ENCODE data around the gene TBX3. TPM values are rescaled to one million over a fixed set of nuclear protein-coding genes. Genes with fewer than 3 reads are reported as not detected.

The TBX3 gene
- total RNA-seq, 6 donors from 2014 or later, result 29.5 to 107 (median 36.2) TPM

DNA sequence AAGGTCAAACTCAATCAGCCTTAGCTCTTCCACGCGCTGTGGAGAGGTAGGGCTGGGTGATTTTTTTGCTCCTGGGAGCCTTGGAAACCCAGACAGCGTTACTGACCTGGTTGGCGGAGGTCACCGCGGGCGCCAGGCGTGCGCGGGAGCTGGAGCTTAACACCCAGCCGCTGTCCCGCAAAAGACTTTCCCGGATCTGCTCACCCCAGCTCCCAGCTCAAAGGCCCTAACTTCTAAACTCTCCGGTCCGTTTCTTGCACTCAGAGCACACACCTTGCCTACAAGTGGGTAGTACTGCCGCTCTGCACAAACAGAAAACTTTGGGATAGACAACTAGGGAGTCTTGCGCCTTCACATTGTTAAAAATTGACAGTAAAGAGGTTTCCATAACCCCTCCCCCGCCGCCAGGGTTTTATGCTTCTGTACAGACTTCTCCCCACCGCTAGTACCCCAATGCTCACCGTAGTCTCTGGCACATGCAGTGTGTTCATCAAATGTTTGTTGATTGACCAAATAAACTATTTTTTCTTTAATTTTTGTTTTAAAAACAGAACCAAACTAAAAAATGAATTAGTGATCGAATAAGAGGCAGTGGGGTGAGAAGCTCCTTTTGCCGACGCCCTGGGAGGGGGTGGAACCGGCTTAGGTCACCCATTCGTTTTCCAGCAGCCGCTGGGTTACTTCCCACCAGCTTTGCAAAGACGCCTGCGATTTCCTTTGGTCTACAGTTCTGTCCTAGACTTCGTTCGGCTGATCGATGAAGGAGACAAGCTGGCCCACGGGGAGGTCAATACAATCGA is 12.7 kb upstream of the TBX3 start:
- Histone ChIP-seq H3K27me3 (peaks cover 0 to 38% (median 14%) of the 10 kb centered on the region in 4 donors), H3K4me3 (no peak overlapping the region), H3K27ac (no peak overlapping the region), H3K9me3 (no peaks in the 10 kb centered on the region), H3K4me1 (peaks cover 0 to 19% (median 0%) of the 10 kb centered on the region in 4 donors), H3K36me3 (no peaks in the 10 kb centered on the region)
- TF ChIP-seq EP300 (IDR thresholded peaks at IDR 0.05) (no peak), POLR2AphosphoS5 (IDR thresholded peaks at IDR 0.05) (no peak), POLR2A (IDR thresholded peaks at IDR 0.05) (no peak)
- TF ChIP-seq, protein P1, sequence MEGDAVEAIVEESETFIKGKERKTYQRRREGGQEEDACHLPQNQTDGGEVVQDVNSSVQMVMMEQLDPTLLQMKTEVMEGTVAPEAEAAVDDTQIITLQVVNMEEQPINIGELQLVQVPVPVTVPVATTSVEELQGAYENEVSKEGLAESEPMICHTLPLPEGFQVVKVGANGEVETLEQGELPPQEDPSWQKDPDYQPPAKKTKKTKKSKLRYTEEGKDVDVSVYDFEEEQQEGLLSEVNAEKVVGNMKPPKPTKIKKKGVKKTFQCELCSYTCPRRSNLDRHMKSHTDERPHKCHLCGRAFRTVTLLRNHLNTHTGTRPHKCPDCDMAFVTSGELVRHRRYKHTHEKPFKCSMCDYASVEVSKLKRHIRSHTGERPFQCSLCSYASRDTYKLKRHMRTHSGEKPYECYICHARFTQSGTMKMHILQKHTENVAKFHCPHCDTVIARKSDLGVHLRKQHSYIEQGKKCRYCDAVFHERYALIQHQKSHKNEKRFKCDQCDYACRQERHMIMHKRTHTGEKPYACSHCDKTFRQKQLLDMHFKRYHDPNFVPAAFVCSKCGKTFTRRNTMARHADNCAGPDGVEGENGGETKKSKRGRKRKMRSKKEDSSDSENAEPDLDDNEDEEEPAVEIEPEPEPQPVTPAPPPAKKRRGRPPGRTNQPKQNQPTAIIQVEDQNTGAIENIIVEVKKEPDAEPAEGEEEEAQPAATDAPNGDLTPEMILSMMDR (IDR thresholded peaks at IDR 0.05), result no peak
- 36 to 60% methylated on average over 34 of the region's 34 CpGs for WGBS, 2 donors
- no peak for DNase-seq
- ATAC-seq (ENCODE audit: low FRiP score in 2 of 2), result no peak

DNA sequence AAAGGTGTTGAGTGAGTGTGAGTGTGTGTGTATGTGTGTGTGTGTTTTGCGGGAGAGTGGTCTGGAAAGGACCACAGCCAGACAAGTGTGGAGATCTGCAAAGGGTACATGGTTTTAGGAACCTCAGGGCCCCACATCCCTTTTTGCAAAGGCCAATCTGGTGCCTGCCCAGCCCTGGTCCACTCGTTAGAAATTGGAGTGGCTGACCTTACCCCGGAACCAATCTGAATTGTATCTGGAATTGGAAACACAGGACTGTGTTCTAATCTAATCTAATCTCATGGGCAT is 11.3 kb upstream of the TBX3 start:
- H3K27ac ChIP-seq, result no peak overlapping the region
- DNase-seq (no peak), ATAC-seq (ENCODE audit: low FRiP score in 2 of 2) (no peak)
- TF ChIP-seq POLR2A (IDR thresholded peaks at IDR 0.05) (no peak), EP300 (IDR thresholded peaks at IDR 0.05) (no peak), POLR2AphosphoS5 (IDR thresholded peaks at IDR 0.05) (no peak)
- TF ChIP-seq, protein P1 (IDR thresholded peaks at IDR 0.05), result no peak
- no peak overlapping the region for H3K4me3 ChIP-seq
- H3K4me1 ChIP-seq, result peaks cover 0 to 19% (median 0%) of the 10 kb centered on the region in 4 donors
- no peaks in the 10 kb centered on the region for H3K9me3 ChIP-seq
- H3K27me3 ChIP-seq, result peaks cover 0 to 31% (median 11%) of the 10 kb centered on the region in 4 donors
- WGBS, 2 donors, result 44 to 52% methylated on average over 3 of the region's 3 CpGs
- H3K36me3 ChIP-seq, result no peaks in the 10 kb centered on the region

DNA sequence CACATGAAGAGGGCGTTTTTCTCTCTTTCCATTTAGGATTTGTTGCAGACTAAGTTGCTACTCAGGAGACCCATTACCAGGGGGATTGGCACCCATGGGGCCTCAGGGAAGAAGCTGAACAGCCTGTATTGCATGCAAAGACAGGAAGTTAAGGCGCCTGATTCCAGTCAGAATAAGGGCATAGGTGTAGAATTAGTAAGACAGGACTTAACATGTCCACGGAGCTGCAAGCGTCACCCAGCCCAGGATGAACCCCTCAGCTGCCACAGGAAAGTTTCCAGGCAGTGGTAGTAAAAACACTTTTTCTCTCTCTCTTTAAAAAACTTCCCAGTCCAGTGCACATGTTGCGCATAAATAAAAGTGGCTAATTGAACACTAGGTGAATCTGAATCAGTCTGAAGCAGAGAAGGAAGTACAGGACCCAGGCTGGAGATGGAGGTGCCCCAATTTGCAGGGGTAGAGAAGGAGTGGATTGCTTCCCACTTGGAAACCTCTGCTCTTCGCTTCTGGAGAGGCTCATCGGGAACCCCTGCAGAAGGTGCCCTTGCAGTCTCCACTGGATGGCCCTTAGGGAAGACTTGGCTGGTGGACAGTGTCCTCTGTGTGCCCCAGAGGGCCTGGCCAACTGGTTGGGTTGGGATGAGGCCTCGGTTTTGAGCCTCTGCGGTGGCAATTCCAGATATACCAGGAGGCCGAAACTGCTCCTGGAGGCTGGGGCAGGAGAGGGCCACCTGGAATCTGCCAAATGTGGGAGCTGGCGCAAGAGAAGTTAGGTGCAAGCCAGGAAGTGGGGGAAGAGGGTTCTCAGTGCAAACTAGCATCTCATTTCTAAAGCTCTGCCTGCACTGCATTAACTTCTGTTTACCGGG is 10.7 kb upstream of the TBX3 start:
- no peak overlapping the region for H3K27ac ChIP-seq
- H3K4me1 ChIP-seq, result peaks cover 0 to 19% (median 0%) of the 10 kb centered on the region in 4 donors
- no peak for TF ChIP-seq EP300 (IDR thresholded peaks at IDR 0.05)
- no peak for TF ChIP-seq POLR2A (IDR thresholded peaks at IDR 0.05)
- TF ChIP-seq, protein P1 (IDR thresholded peaks at IDR 0.05), result no peak
- no peak for TF ChIP-seq POLR2AphosphoS5 (IDR thresholded peaks at IDR 0.05)
- no peak overlapping the region for H3K4me3 ChIP-seq
- no peaks in the 10 kb centered on the region for H3K36me3 ChIP-seq
- DNase-seq (no peak), ATAC-seq (ENCODE audit: low FRiP score in 2 of 2) (no peak)
- peaks cover 0 to 28% (median 8%) of the 10 kb centered on the region in 4 donors for H3K27me3 ChIP-seq
- H3K9me3 ChIP-seq, result no peaks in the 10 kb centered on the region
- whole genome bisulfite sequencing, 2 donors, result 64 to 67% methylated on average over 12 of the region's 12 CpGs

DNA sequence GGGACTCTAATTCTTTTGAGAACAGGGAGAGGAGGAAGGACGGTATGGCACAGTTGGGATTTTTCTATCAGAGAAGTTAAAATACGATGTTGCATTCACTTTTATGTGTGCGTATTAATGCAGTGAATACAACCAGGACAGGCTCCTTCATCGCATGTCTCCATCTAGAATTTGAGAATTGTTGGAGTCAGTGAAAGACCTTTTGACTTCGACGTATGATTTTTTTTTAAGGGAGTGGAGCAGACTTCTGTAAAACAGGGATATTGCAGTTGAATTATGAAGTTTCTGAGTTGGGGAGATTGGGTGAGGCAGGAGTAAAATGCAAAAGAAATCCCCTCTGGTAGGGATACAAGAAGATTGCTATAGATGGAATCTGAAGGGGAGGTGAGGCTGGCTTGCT is 9.6 kb upstream of the TBX3 start:
- no peaks in the 10 kb centered on the region for H3K9me3 ChIP-seq
- DNase-seq (no peak), ATAC-seq (ENCODE audit: low FRiP score in 2 of 2) (no peak)
- H3K27me3 ChIP-seq, result peaks cover 0 to 20% (median 8%) of the 10 kb centered on the region in 4 donors
- H3K27ac ChIP-seq, result no peak overlapping the region
- TF ChIP-seq POLR2AphosphoS5 (IDR thresholded peaks at IDR 0.05) (no peak), POLR2A (IDR thresholded peaks at IDR 0.05) (no peak), EP300 (IDR thresholded peaks at IDR 0.05) (no peak)
- TF ChIP-seq, protein P1 (IDR thresholded peaks at IDR 0.05), result no peak
- no peak overlapping the region for H3K4me3 ChIP-seq
- peaks cover 0 to 19% (median 0%) of the 10 kb centered on the region in 4 donors for H3K4me1 ChIP-seq
- no peaks in the 10 kb centered on the region for H3K36me3 ChIP-seq
- 44 to 55% methylated on average over 6 of the region's 6 CpGs for WGBS, 2 donors
